GM18520 (cell line): ENCODE measurements around the gene ATP10A.

Experiments used
- ATAC-seq: cut with Tn5 transposase; IDR thresholded peaks from one replicate; pipeline ENCODE4 v1.9.1; 2021; ENCODE audit not compliant: unreplicated experiment

The ATP10A gene

GRCh38 chr15:25830844-25831451 lies 32.2 kb downstream of the ATP10A start:
- ATAC-seq: no peak

- ATAC-seq: no peak
These were observed 34.1 kb downstream of the ATP10A start for GRCh38 chr15:25829073-25829472.

GRCh38 chr15:25825207-25825606 lies 37.9 kb downstream of the ATP10A start:
- ATAC-seq: no peak

GRCh38 chr15:25824618-25825017 lies 38.5 kb downstream of the ATP10A start:
- no peak for ATAC-seq

GRCh38 chr15:25812845-25813244 lies 50.3 kb downstream of the ATP10A start:
- no peak for ATAC-seq

- no peak for ATAC-seq
These were observed 51.1 kb downstream of the ATP10A start for GRCh38 chr15:25812073-25812472.

- no peak for ATAC-seq
These were observed 51.6 kb downstream of the ATP10A start for GRCh38 chr15:25811481-25811906.

GRCh38 chr15:25810631-25811091 lies 52.5 kb downstream of the ATP10A start:
- ATAC-seq: no peak

GRCh38 chr15:25810154-25810553 lies 53.0 kb downstream of the ATP10A start:
- no peak for ATAC-seq

- no peak for ATAC-seq
These were observed 56.1 kb downstream of the ATP10A start for GRCh38 chr15:25807063-25807462.

- no peak for ATAC-seq
These were observed 58.1 kb downstream of the ATP10A start for GRCh38 chr15:25805031-25805430.

- no peak for ATAC-seq
These were observed 58.7 kb downstream of the ATP10A start for GRCh38 chr15:25804451-25804850.

- ATAC-seq: no peak
These were observed 59.6 kb downstream of the ATP10A start for GRCh38 chr15:25803541-25803940.

- no peak for ATAC-seq
These were observed 60.1 kb downstream of the ATP10A start for GRCh38 chr15:25803036-25803435.

GRCh38 chr15:25802285-25802830 lies 60.8 kb downstream of the ATP10A start:
- ATAC-seq: no peak

GRCh38 chr15:25801586-25802284 lies 61.4 kb downstream of the ATP10A start:
- ATAC-seq: no peak

GRCh38 chr15:25800761-25801515 lies 62.2 kb downstream of the ATP10A start:
- no peak for ATAC-seq

- ATAC-seq: no peak
These were observed 63.0 kb downstream of the ATP10A start for GRCh38 chr15:25799906-25800700.

GRCh38 chr15:25797936-25798901 lies 64.9 kb downstream of the ATP10A start:
- ATAC-seq: no peak

- no peak for ATAC-seq
These were observed 65.6 kb downstream of the ATP10A start for GRCh38 chr15:25797511-25797935.
